Natural killer cell (primary cell): ENCODE data around the gene VPS50. TPM values are rescaled to one million over a fixed set of nuclear protein-coding genes. Genes with fewer than 3 reads are reported as not detected.
"Not testable (repeated sequence)": the region's sequence is repeated elsewhere in the genome, so short reads cannot be mapped to it uniquely, and the experiment has no call there.

Experiments
- ATAC-seq, 3 donors: fragments of 150-1000 bp in 2 of 3; fragments of 200-7000 bp in 1 of 3; cut with Tn5 transposase; 1 replicate in 1 of 3; 2 replicates in 2 of 3; pipeline ENCODE4 v1.10.0; 2021; ENCODE audit warnings: mild to moderate bottlenecking in 2 of 3, moderate library complexity in 2 of 3
- DNase-seq, 2 donors: peaks; one replicate each; pipeline versions ENCODE4 v3.0.0 to v3.0.0-alpha.2; 2013 to 2021; ENCODE audit warnings: mixed read lengths in 1 of 2
- H3K27ac ChIP-seq: one replicate; pipeline ENCODE4 v1.5.1; 2013; ENCODE audit warnings: mild to moderate bottlenecking, low read length
- H3K27me3 ChIP-seq: one replicate; pipeline ENCODE4 v1.6.1; 2013; ENCODE audit warnings: low read length; ENCODE audit not compliant: control insufficient read depth, insufficient read depth
- H3K36me3 ChIP-seq: one replicate; pipeline ENCODE4 v1.6.1; 2013; ENCODE audit warnings: low read length; ENCODE audit not compliant: control insufficient read depth, insufficient read depth
- H3K4me1 ChIP-seq: one replicate; pipeline ENCODE4 v1.6.1; 2013; ENCODE audit warnings: low read length; ENCODE audit not compliant: control insufficient read depth, insufficient read depth
- H3K4me3 ChIP-seq: one replicate; pipeline ENCODE4 v1.5.1; 2013; ENCODE audit warnings: low read length
- H3K9me3 ChIP-seq: one replicate; pipeline ENCODE4 v1.6.1; 2013; ENCODE audit warnings: low read length; ENCODE audit not compliant: control insufficient read depth, insufficient read depth
- H3K27ac Mint-ChIP-seq, 2 donors: one replicate each; pipeline ENCODE4 v1.8.0; 2022; ENCODE audit warnings: mild to moderate bottlenecking in 2 of 2, mixed read lengths in 2 of 2, moderate library complexity in 1 of 2
- H3K27me3 Mint-ChIP-seq, 2 donors: one replicate each; pipeline ENCODE4 v1.8.0; 2022; ENCODE audit warnings: low read depth in 2 of 2, mixed read lengths in 2 of 2
- H3K36me3 Mint-ChIP-seq: one replicate; pipeline ENCODE4 v1.8.0; 2022; ENCODE audit warnings: mixed read lengths
- H3K4me1 Mint-ChIP-seq, 2 donors: one replicate each; pipeline ENCODE4 v1.8.0; 2022; ENCODE audit warnings: mixed read lengths in 2 of 2
- H3K4me3 Mint-ChIP-seq: one replicate; pipeline ENCODE4 v1.8.0; 2022; ENCODE audit warnings: mild to moderate bottlenecking, moderate library complexity, mixed read lengths
- H3K9me3 Mint-ChIP-seq, 2 donors: one replicate each; pipeline ENCODE4 v1.8.0; 2022; ENCODE audit warnings: mixed read lengths in 2 of 2
- CTCF ChIP-seq: fragments of 200-600 bp; IDR thresholded peaks from one replicate; pipeline ENCODE4 v1.8.0; 2022; ENCODE audit warnings: antibody characterized with exemption
- WGBS: methylation state at CpG from one replicate; pipeline ENCODE4 v1.1.7; 2013; ENCODE audit warnings: missing lambda C conversion rate; ENCODE audit not compliant: insufficient coverage; 5-methylcytosine and 5-hydroxymethylcytosine counted together
- intact Hi-C: fragments of 100-400 bp; cut with micrococcal nuclease; formaldehyde crosslinking; loops from one replicate; pipeline ENCODE4 v1.14.2; 2022
- total RNA-seq, 4 donors: library from RNA; stranded (reverse); fragments of 120-200 nt in 1 of 4; gene quantifications; one replicate each; pipeline versions ENCODE4 v1.2.3 to v1.2.4, GENCODE V29; 2013 to 2022

The VPS50 gene
- total RNA-seq, 3 donors from 2014 or later (not counting 1 experiment from before 2014, with no cell fraction given), result 29.0 to 32.8 (median 31.7) TPM

GRCh38 chr7:93332172-93332571, 100.0 kb downstream of the VPS50 start:
- Histone ChIP-seq H3K4me1 (no peaks in the 10 kb centered on the region), H3K36me3 (peaks cover 1% of the 10 kb centered on the region), H3K27me3 (no peaks in the 10 kb centered on the region), H3K9me3 (no peaks in the 10 kb centered on the region), H3K4me3 (no peak overlapping the region), H3K27ac (no peak overlapping the region)
- WGBS, result no CpG with 5 or more reads among the region's 2 CpGs
- H3K4me3 Mint-ChIP-seq, result no peak overlapping the region
- TF ChIP-seq CTCF, result no peak
- H3K27ac Mint-ChIP-seq, result no peak overlapping the region
- DNase-seq (no peak), ATAC-seq (no peak)
- intact Hi-C loops, result no loop called here
- H3K36me3 Mint-ChIP-seq, result peaks cover 8% of the 10 kb centered on the region
- H3K9me3 Mint-ChIP-seq, result peaks cover 0 to 3% of the 10 kb centered on the region in 2 donors
- no peaks in the 10 kb centered on the region for H3K4me1 Mint-ChIP-seq
- no peaks in the 10 kb centered on the region for H3K27me3 Mint-ChIP-seq

- Mint-ChIP-seq H3K36me3 (peaks cover 27% of the 10 kb centered on the region), H3K27ac (no peak overlapping the region), H3K27me3 (no peaks in the 10 kb centered on the region), H3K9me3 (no peaks in the 10 kb centered on the region), H3K4me1 (no peaks in the 10 kb centered on the region), H3K4me3 (no peak overlapping the region)
- Histone ChIP-seq H3K4me3 (no peak overlapping the region), H3K9me3 (no peaks in the 10 kb centered on the region), H3K27me3 (no peaks in the 10 kb centered on the region), H3K36me3 (peaks cover 16% of the 10 kb centered on the region), H3K27ac (no peak overlapping the region), H3K4me1 (no peaks in the 10 kb centered on the region)
- no peak for ATAC-seq
- TF ChIP-seq CTCF, result no peak
- intact Hi-C loops, result no loop called here
- no peak for DNase-seq
- WGBS, result 100% methylated on average over 1 of the region's 2 CpGs
Measured at GRCh38 chr7:93337052-93337451, 104.9 kb downstream of the VPS50 start.

- H3K36me3 ChIP-seq, result peaks cover 14% of the 10 kb centered on the region
- H3K27ac ChIP-seq, H3K4me1 Mint-ChIP-seq, H3K27ac Mint-ChIP-seq, H3K27me3 Mint-ChIP-seq, H3K9me3 ChIP-seq, ATAC-seq, H3K27me3 ChIP-seq, H3K4me3 ChIP-seq, H3K4me1 ChIP-seq, DNase-seq, intact Hi-C loops, H3K4me3 Mint-ChIP-seq, H3K9me3 Mint-ChIP-seq: not testable (repeated sequence)
- WGBS, result 95% methylated on average over 11 of the region's 13 CpGs
- H3K36me3 Mint-ChIP-seq, result peaks cover 19% of the 10 kb centered on the region
Measured at GRCh38 chr7:93342178-93342577, 110.0 kb downstream of the VPS50 start.

DNA sequence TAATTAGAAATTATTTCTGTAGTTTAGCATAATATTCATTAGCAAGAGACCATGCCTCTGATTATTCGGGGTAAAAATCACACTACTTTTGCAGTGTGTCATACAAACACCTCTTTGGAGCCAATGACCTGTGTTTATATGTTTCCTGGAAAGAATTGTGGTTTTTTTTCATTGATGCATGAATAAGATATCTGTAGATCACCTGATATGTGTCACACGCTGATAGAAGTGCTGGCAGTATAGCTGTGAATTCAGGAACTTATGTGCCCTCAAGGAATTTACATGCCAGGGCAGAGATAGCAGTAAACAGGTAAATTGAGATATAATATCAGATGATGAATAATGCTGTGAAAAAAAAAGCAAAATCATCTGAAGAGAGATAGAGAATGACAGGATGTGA, 118.2 kb downstream of the VPS50 start:
- intact Hi-C loops, result no loop called here
- no peak overlapping the region for H3K4me3 ChIP-seq
- 63% methylated on average over 1 of the region's 2 CpGs for WGBS
- H3K4me1 ChIP-seq, result no peaks in the 10 kb centered on the region
- no peaks in the 10 kb centered on the region for H3K9me3 ChIP-seq
- no peaks in the 10 kb centered on the region for H3K9me3 Mint-ChIP-seq
- H3K27me3 ChIP-seq, result no peaks in the 10 kb centered on the region
- no peak overlapping the region for H3K27ac Mint-ChIP-seq
- ATAC-seq (no peak), DNase-seq (no peak)
- no peaks in the 10 kb centered on the region for H3K27me3 Mint-ChIP-seq
- H3K4me3 Mint-ChIP-seq, result no peak overlapping the region
- H3K4me1 Mint-ChIP-seq, result no peaks in the 10 kb centered on the region
- H3K27ac ChIP-seq, result no peak overlapping the region
- H3K36me3 ChIP-seq, result peaks cover 2% of the 10 kb centered on the region
- peaks cover 8% of the 10 kb centered on the region for H3K36me3 Mint-ChIP-seq
- TF ChIP-seq CTCF, result no peak
